Measurements from ENCODE around the gene SBK3.
"Not testable (repeated sequence)": the region's sequence is repeated elsewhere in the genome, so short reads cannot be mapped to it uniquely, and the experiment has no call there.

Gene SBK3

DNA sequence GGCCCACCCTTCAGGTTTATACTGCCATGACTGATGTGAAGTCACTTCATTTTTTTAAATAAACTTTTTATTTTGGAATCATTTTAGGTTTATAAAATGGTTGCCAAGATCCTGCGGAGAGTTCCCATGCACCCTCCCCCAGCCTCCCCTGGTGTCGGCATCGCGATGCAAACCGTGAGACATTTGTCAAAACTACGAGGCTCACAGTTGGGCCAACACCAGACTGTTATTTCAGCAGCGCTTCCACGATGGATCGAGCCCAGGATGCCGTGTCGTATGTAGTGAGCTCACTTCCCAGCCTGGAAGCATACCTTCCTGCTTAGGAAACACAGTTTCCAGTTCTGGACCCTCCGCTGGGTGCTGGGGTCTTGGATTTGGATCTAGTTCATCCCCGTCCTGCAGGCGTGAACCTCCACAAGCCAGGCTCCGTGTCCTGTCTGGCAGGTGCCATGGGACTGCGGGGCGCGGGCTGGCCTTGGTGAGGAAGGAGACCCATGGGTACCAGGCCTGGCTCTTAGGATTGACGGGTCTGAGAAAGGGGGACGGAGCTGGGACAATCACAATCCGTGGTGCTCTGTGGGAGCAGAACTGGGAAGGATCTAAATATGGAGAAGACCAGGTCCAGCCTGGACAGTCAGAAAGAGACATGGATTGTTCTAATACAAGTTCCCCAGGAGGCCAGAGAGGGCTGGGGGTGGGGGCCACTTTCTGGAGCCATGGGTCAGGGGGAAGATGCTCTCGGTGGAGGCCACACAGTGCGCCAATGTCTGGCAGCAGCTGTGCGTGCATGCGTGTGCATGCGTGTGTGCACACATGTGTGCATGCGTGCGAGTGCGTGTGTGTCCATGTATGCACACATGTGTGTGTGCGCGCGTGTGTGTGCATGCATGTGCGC, 6.0 kb downstream of the SBK3 start:
- DNase-seq (ENCODE audit: low spot score) = no peak

DNA sequence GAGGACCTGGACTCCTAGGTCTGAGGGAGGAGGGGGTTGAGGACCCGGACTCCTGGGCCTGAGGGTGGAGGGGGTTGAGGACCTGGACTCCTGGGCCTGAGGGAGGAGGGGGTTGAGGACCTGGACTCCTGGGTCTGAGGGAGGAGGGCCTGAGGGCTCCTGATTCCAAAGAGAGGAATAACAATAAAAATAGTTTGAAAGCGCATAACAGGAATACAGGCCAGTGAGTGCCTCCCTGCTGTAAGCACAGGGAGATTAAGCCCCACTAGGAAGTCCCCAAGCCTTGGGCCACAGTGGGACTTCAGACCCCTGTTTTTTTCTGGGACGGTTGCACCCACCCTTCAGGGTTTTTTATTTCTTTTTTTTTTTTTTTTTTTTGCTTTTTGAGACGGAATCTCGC, 7.2 kb downstream of the SBK3 start:
- DNase-seq (ENCODE audit: low spot score) = no peak

- no peak for DNase-seq (ENCODE audit: low spot score)
Measured at GRCh38 chr19:55537741-55538111, 7.6 kb downstream of the SBK3 start.

GRCh38 chr19:55536951-55537740, 8.2 kb downstream of the SBK3 start, which contains the start of gene SBK2:
Gene SBK2 (minus strand): TSS chr19:55537133. CDS start chr19:55536294, 839 bp downstream.
- DNase-seq (ENCODE audit: low spot score) = no peak

DNA sequence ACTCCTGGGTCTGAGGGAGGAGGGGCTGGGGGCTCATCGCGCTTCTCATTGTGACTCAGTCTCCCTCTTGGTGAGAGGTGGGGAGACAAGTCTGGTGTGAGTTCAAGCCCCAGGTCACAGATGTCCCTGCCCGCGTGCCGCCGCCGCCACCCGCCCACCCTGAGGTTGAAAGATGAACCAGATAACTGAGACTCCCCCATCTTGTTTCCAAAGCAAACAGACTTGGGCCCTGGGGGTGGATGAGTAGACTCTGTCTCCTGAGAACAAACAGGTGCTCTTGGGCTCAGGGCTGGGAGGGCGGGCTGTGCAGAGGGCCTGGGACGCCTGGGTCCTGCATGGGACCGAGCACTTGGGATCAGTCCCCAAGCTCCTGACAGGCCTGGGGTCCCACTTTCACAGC, 9.0 kb downstream of the SBK3 start:
- DNase-seq (ENCODE audit: low spot score) = no peak

- DNase-seq (ENCODE audit: low spot score) = no peak
Measured at GRCh38 chr19:55535965-55536350, 9.4 kb downstream of the SBK3 start.

- no peak for DNase-seq (ENCODE audit: low spot score)
Measured at GRCh38 chr19:55535173-55535964, 10.0 kb downstream of the SBK3 start.

- not testable (repeated sequence) for DNase-seq (ENCODE audit: low spot score)
Measured at GRCh38 chr19:55534280-55534679, 11.1 kb downstream of the SBK3 start.

DNA sequence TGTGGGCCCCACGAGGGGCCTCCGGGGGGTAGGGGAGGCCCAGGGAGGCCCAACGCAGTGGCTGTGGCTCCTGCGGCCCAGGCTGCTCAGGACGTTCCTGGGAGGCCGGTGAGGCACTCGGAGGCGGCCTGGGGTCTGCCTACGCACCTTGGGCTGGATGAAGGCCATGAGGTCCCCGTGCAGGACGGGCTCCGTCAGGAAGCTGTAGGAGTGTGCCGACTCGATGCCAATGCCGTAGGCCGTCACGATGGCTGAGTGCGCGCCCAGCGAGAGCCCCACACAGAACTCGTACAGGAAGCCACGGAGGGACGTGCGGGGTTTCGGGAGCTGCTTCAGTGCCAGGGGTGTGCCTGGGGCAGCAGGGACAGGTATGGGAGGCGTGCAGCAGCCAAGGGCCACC, 14.3 kb downstream of the SBK3 start:
- no peak for DNase-seq (ENCODE audit: low spot score)

GRCh38 chr19:55529636-55530234, 15.6 kb downstream of the SBK3 start:
- DNase-seq (ENCODE audit: low spot score) = no peak

GRCh38 chr19:55528030-55528803, 17.1 kb downstream of the SBK3 start:
- DNase-seq (ENCODE audit: low spot score) = no peak

GRCh38 chr19:55527197-55528029, 17.9 kb downstream of the SBK3 start:
- no peak for DNase-seq (ENCODE audit: low spot score)

- no peak for DNase-seq (ENCODE audit: low spot score)
Measured at GRCh38 chr19:55526216-55527196, 18.8 kb downstream of the SBK3 start.

GRCh38 chr19:55525289-55526101, 19.8 kb downstream of the SBK3 start:
- DNase-seq (ENCODE audit: low spot score) = no peak

- no peak for DNase-seq (ENCODE audit: low spot score)
Measured at GRCh38 chr19:55520691-55521292, 24.6 kb downstream of the SBK3 start.

DNA sequence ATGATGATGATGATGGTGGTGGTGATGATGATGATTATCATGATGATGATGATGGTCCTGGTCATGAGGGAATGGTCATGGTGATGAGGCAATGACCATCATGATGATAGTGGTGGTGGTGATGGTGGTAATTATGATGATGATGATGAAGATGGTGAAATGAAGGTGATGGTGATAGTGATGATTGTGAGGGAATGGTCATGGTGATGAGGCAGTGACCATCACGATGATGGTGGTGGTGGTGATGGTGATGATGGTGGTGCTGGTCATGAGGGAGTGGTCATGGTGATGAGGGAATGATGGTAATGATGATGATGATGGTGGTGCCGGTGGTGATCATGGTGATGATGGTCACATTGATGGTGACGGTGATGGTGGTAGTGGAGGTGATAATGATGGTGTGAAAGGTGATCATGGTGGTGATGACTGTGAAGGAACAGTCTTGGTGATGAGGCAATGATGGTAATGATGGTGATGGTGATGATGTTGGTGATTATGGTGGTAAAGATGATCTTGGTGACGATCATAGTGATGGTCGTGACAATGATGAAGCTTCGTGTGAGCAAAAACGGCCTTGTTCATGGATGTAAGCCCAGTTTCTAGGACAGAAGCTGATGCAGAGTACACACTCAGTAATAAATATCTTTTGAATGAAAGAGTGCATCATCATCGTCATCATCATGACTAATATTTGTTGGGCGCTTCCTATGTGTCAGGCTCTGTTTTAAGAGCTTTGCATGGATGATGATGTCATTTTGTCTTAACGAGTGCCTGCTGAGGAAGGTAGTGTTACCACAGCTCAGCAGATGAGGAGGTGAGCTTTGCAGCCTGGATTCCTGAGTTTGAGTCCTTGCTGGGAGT, 25.7 kb downstream of the SBK3 start:
- peak; percentile 87 for DNase-seq (ENCODE audit: low spot score)
